H1 (cell line): ENCODE measurements around the gene OSBPL5. TPM values are rescaled to one million over a fixed set of nuclear protein-coding genes. Genes with fewer than 3 reads are reported as not detected.

Experiments used
- CTCF ChIA-PET: fragments of 300-600 bp; sonication (Branson Sonifier 250); formaldehyde crosslinking; loops from one replicate; lab custom pipeline; 2021; ENCODE audit not compliant: partially characterized antibody; lab: Charles Lee
- POLR2A ChIA-PET: fragments of 300-600 bp; sonication (Branson Sonifier 250); formaldehyde crosslinking; loops from one replicate; lab custom pipeline; 2021; ENCODE audit warnings: inconsistent platforms; ENCODE audit not compliant: partially characterized antibody; lab: Charles Lee
- DNase-seq, 2 experiments: peaks; one replicate each; pipeline versions ENCODE4 v3.0.0 to v3.0.0-alpha.2; 2010 to 2022; ENCODE audit warnings: low spot score in 2 of 2, low read depth in 1 of 2, mixed read lengths in 1 of 2
- FAIRE-seq: peaks from 2 replicates; lab custom pipeline; 2011; peaks lifted over from hg19 to GRCh38; lab: Jason Lieb, UNC
- H2AFZ ChIP-seq: 2 replicates; pipeline ENCODE4 v1.8.1; 2012; ENCODE audit warnings: low read length, inconsistent platforms
- H2AK5ac ChIP-seq: 2 replicates; pipeline ENCODE4 v1.6.1; 2013; ENCODE audit warnings: low read depth, low read length
- H2BK120ac ChIP-seq: replicated peaks from 2 replicates; pipeline ENCODE3; 2013; ENCODE audit warnings: low read depth, low read length, inconsistent platforms
- H2BK12ac ChIP-seq: 2 replicates; pipeline ENCODE4 v1.6.1; 2013; ENCODE audit warnings: low read depth, low read length
- H2BK15ac ChIP-seq: 2 replicates; pipeline ENCODE4 v1.6.1; 2013; ENCODE audit warnings: low read length
- H2BK20ac ChIP-seq: 2 replicates; pipeline ENCODE4 v1.6.1; 2013; ENCODE audit warnings: low read length
- H2BK5ac ChIP-seq: 2 replicates; pipeline ENCODE4 v1.6.1; 2013; ENCODE audit warnings: low read depth, low read length
- H3K14ac ChIP-seq: 2 replicates; pipeline ENCODE4 v1.6.1; 2013; ENCODE audit warnings: inconsistent platforms; ENCODE audit not compliant: insufficient read length
- H3K18ac ChIP-seq: 2 replicates; pipeline ENCODE4 v1.6.1; 2013; ENCODE audit warnings: low read length; ENCODE audit errors: extremely low read depth
- H3K23ac ChIP-seq: 2 replicates; pipeline ENCODE4 v1.6.1; 2013; ENCODE audit warnings: inconsistent platforms; ENCODE audit not compliant: insufficient read length
- H3K23me2 ChIP-seq: 2 replicates; pipeline ENCODE4 v1.6.1; 2013; ENCODE audit warnings: low read depth, low read length
- H3K27ac ChIP-seq: 2 replicates; pipeline ENCODE4 v1.6.1; 2011; ENCODE audit warnings: low read depth, low read length, inconsistent platforms
- H3K27me3 ChIP-seq, 4 experiments: replicated peaks in 1 of 4; 1 replicate in 1 of 4; 2 replicates in 3 of 4; pipeline versions ENCODE4 v1.6.1 to v1.8.1; 2011 to 2013; ENCODE audit warnings: low read length in 3 of 4, mild to moderate bottlenecking in 3 of 4, inconsistent platforms in 2 of 4, mixed read lengths in 2 of 4, moderate library complexity in 1 of 4; ENCODE audit not compliant: control insufficient read depth in 3 of 4, insufficient read depth in 3 of 4; ENCODE audit errors: extremely low read depth in 1 of 4
- H3K36me3 ChIP-seq, 4 experiments: 2 replicates each; pipeline versions ENCODE4 v1.6.1 to v1.8.1; 2011 to 2013; ENCODE audit warnings: mild to moderate bottlenecking in 4 of 4, low read length in 3 of 4, moderate library complexity in 2 of 4, control low read depth in 1 of 4, inconsistent platforms in 1 of 4; ENCODE audit not compliant: insufficient read depth in 4 of 4, control insufficient read depth in 2 of 4
- H3K4ac ChIP-seq: replicated peaks from 2 replicates; pipeline ENCODE3; 2013; ENCODE audit warnings: low read length, low read depth, mixed read lengths, inconsistent platforms; ENCODE audit not compliant: insufficient read length
- H3K4me1 ChIP-seq, 4 experiments: replicated peaks in 1 of 4; 1 replicate in 1 of 4; 2 replicates in 3 of 4; pipeline versions ENCODE4 v1.6.1 to v1.8.1; 2011 to 2013; ENCODE audit warnings: low read length in 3 of 4, inconsistent platforms in 2 of 4, mixed read lengths in 1 of 4; ENCODE audit not compliant: insufficient read depth in 4 of 4, control insufficient read depth in 3 of 4
- H3K4me2 ChIP-seq, 2 experiments: 2 replicates each; pipeline versions ENCODE4 v1.6.1 to v1.8.1; 2011 to 2013; ENCODE audit warnings: low read depth in 2 of 2, low read length in 2 of 2, control low read depth in 1 of 2, inconsistent platforms in 1 of 2, mild to moderate bottlenecking in 1 of 2; ENCODE audit not compliant: insufficient read depth in 1 of 2
- H3K4me3 ChIP-seq, 4 experiments: fragments of 200-600, 300-600 bp in 1 of 4; sonication (generic), shearing (Covaris generic), sonication (Bioruptor Twin) in 1 of 4; 2 replicates each; pipeline versions ENCODE4 v1.5.1 to v1.8.1; 2011 to 2016; ENCODE audit warnings: low read length in 4 of 4, low read depth in 3 of 4, control low read depth in 2 of 4, inconsistent platforms in 2 of 4, mild to moderate bottlenecking in 2 of 4, mixed read lengths in 1 of 4, moderate library complexity in 1 of 4; ENCODE audit not compliant: insufficient read depth in 2 of 4; ENCODE audit errors: extremely low read depth in 1 of 4
- H3K56ac ChIP-seq: replicated peaks from 2 replicates; pipeline ENCODE3; 2013; ENCODE audit warnings: low read depth, mild to moderate bottlenecking, mixed read lengths, low read length, inconsistent platforms; ENCODE audit not compliant: insufficient read length
- H3K79me1 ChIP-seq: 2 replicates; pipeline ENCODE4 v1.6.1; 2013; ENCODE audit warnings: low read depth, low read length, control low read depth
- H3K79me2 ChIP-seq, 2 experiments: 2 replicates each; pipeline versions ENCODE4 v1.6.1 to v1.8.1; 2012 to 2013; ENCODE audit warnings: low read length in 2 of 2, mild to moderate bottlenecking in 2 of 2, inconsistent platforms in 1 of 2; ENCODE audit not compliant: insufficient read depth in 2 of 2, control insufficient read depth in 1 of 2
- H3K9ac ChIP-seq, 4 experiments: replicated peaks in 1 of 4; 1 replicate in 1 of 4; 2 replicates in 3 of 4; pipeline versions ENCODE4 v1.6.1 to v1.8.1; 2011 to 2013; ENCODE audit warnings: low read depth in 3 of 4, low read length in 3 of 4, control low read depth in 2 of 4, mild to moderate bottlenecking in 2 of 4, moderate library complexity in 2 of 4, inconsistent platforms in 1 of 4; ENCODE audit errors: extremely low read depth in 1 of 4
- H3K9me3 ChIP-seq, 2 experiments: 2 replicates each; pipeline versions ENCODE4 v1.6.1 to v1.8.1; 2012 to 2013; ENCODE audit warnings: mild to moderate bottlenecking in 2 of 2, moderate library complexity in 2 of 2, control low read depth in 1 of 2, inconsistent platforms in 1 of 2, low read depth in 1 of 2, low read length in 1 of 2, mixed read lengths in 1 of 2; ENCODE audit not compliant: insufficient read depth in 2 of 2
- H4K20me1 ChIP-seq, 2 experiments: replicated peaks in 1 of 2; 2 replicates each; pipeline versions ENCODE3 to v1.8.1; 2011 to 2013; ENCODE audit warnings: inconsistent platforms in 2 of 2, low read length in 2 of 2, mild to moderate bottlenecking in 1 of 2; ENCODE audit not compliant: insufficient read depth in 2 of 2, control insufficient read depth in 1 of 2
- H4K5ac ChIP-seq: 2 replicates; pipeline ENCODE4 v1.6.1; 2013; ENCODE audit warnings: low read length, low read depth, mixed read lengths, inconsistent platforms; ENCODE audit not compliant: insufficient read length
- H4K8ac ChIP-seq: 2 replicates; pipeline ENCODE4 v1.8.0; 2013; ENCODE audit warnings: mild to moderate bottlenecking, moderate library complexity, low read length, inconsistent platforms; ENCODE audit not compliant: insufficient read depth; ENCODE audit errors: extremely low read depth
- H4K91ac ChIP-seq: replicated peaks from 2 replicates; pipeline ENCODE3; 2013; ENCODE audit warnings: low read length, mixed read lengths, inconsistent platforms; ENCODE audit not compliant: insufficient read length
- CHD2 ChIP-seq: IDR thresholded peaks from 2 replicates; pipeline ENCODE4 v1.6.1; 2012; ENCODE audit warnings: low read length, improper control_type of control experiment
- CREB1 ChIP-seq: IDR thresholded peaks from 2 replicates; pipeline ENCODE4 v1.6.1; 2012; ENCODE audit warnings: inconsistent platforms
- KDM1A ChIP-seq: fragments of 200-600, 300-600 bp; sonication (generic); IDR thresholded peaks from 2 replicates; pipeline ENCODE4 v1.7.1; 2016; ENCODE audit warnings: mild to moderate bottlenecking, low read length, borderline replicate concordance
- RFX5 ChIP-seq: IDR thresholded peaks from 2 replicates; pipeline ENCODE4 v1.6.1; 2011; ENCODE audit warnings: low read depth, low read length, improper control_type of control experiment, borderline replicate concordance
- SIN3A ChIP-seq, 2 experiments: IDR thresholded peaks in 1 of 2; conservative IDR thresholded peaks in 1 of 2; 2 replicates each; pipeline ENCODE4 v1.6.1; 2011 to 2012; ENCODE audit warnings: low read length in 2 of 2, improper control_type of control experiment in 1 of 2, low read depth in 1 of 2, mild to moderate bottlenecking in 1 of 2
- SIRT6 ChIP-seq: IDR thresholded peaks from one replicate; pipeline ENCODE4 v1.7.1; 2012; ENCODE audit warnings: low read length, inconsistent platforms
- ZNF274 ChIP-seq: IDR thresholded peaks from 2 replicates; pipeline ENCODE4 v1.7.0; 2012; ENCODE audit warnings: low read length, borderline replicate concordance; ENCODE audit errors: extremely low read depth
- WGBS, 2 experiments: shearing (Covaris generic) in 1 of 2; methylation state at CpG; one replicate each; pipeline versions ENCODE4 v1.1.6 to v1.1.7; 2013 to 2015; ENCODE audit warnings: low lambda C conversion rate in 2 of 2, mixed read lengths in 2 of 2, inconsistent platforms in 1 of 2, low coverage in 1 of 2, missing lambda C conversion rate in 1 of 2; ENCODE audit not compliant: insufficient replicate concordance in 2 of 2, insufficient coverage in 1 of 2, insufficient read length in 1 of 2; ENCODE audit errors: extremely low coverage in 1 of 2, missing lambda C conversion rate in 1 of 2; 5-methylcytosine and 5-hydroxymethylcytosine counted together
- polyA plus RNA-seq, 7 experiments: library from polyadenylated mRNA; depleted of rRNA in 3 of 7; stranded (reverse) in 5 of 7; unstranded in 2 of 7; fragments of >200 nt in 5 of 7; fragments of 200-250 nt in 2 of 7; gene quantifications; 1 replicate in 5 of 7; 2 replicates in 1 of 7; 4 replicates in 1 of 7; pipeline versions ENCODE4 v1.2.1 to v1.2.3, GENCODE V29; 2011 to 2013; ENCODE audit warnings: missing spikeins in 2 of 7, mixed read lengths in 2 of 7
- total RNA-seq: library from RNA; stranded (reverse); fragmentation: NEBNext Ultra II Directional; extraction: Animal tissue kit (Norgen Biotek cat#: 25700); gene quantifications from 2 replicates; pipeline ENCODE4 v1.2.1, GENCODE V29; 2021
- TF ChIP-seq, protein P1 (sequence below): IDR thresholded peaks from 2 replicates; pipeline ENCODE4 v1.6.1; 2012; ENCODE audit warnings: inconsistent platforms

OSBPL5 gene
- total and polyA plus RNA-seq, 2 of the 8 experiments (the other 6 are each of a cell fraction or from before 2014, with no cell fraction given): 3.4 to 9.9 TPM

DNA sequence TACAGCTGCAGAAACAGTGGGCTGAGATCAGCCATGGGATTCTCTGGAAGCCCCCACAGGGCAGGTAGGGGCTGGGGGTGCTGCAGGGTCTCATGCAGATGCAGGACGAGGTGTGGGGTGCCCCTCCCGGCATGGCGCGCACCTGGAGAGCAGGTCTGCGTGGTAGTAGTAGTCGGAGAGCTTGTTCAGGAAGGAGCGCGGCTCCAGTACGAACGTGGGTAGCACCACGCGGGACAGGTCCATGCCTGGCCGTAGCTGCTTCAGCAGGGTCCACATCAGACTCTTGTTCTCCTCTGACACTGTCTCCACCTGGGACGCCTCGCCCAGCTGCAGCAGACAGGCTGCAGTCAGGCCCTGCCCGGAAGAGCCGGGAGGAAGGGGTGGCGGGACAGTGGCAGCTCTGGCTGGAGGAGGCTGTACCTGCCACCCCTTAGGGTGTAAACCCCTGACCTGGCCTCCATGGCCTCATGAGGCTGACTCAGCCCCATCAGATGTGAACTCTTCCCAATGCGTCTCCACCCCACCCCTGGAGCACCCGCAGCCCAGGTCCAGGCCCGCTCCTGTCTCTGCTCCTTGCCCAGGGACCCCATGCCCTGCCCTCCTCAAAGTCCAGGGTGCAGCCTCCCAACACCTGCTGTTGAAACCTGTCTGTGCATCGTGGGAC is 60.9 kb downstream of the OSBPL5 start:
- no peak for FAIRE-seq
- no peak overlapping the region for H3K4ac ChIP-seq
- H3K23ac ChIP-seq: no peak overlapping the region
- WGBS, 2 experiments: 92% methylated on average over 22 of the region's 22 CpGs; no CpG with 5 or more reads in 1 of the 2 experiments
- H2BK120ac ChIP-seq: no peak overlapping the region
- no peak overlapping the region for H3K4me2 ChIP-seq
- H3K27ac ChIP-seq: no peak overlapping the region
- H4K91ac ChIP-seq: no peak overlapping the region
- no peaks in the 10 kb centered on the region for H3K79me1 ChIP-seq
- no peak overlapping the region for H3K4me3 ChIP-seq
- peak overlapping the region; percentile 42; the same call in 1 of the 2 replicates for H4K8ac ChIP-seq
- no peaks in the 10 kb centered on the region for H3K79me2 ChIP-seq
- TF ChIP-seq ZNF274 (no peak), CHD2 (no peak), SIN3A (conservative IDR thresholded peaks at IDR 0.05 in 1 of 2, IDR thresholded peaks at IDR 0.05 in 1 of 2; ENCODE audit: low read depth in 1 of 2, low read length in 2 of 2) (no peak), KDM1A (no peak), SIRT6 (no peak), RFX5 (no peak), CREB1 (no peak)
- TF ChIP-seq, protein P1, sequence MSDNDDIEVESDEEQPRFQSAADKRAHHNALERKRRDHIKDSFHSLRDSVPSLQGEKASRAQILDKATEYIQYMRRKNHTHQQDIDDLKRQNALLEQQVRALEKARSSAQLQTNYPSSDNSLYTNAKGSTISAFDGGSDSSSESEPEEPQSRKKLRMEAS: no peak
- no peaks in the 10 kb centered on the region; a peak in 2 of 7 replicates for H3K27me3 ChIP-seq
- H3K36me3 ChIP-seq: no peaks in the 10 kb centered on the region
- no peak overlapping the region for H3K18ac ChIP-seq
- no peak overlapping the region for H3K56ac ChIP-seq
- H2BK15ac ChIP-seq: no peak overlapping the region
- H2AFZ ChIP-seq: no peak overlapping the region
- no peak overlapping the region for H2BK12ac ChIP-seq
- no peak for DNase-seq
- POLR2A ChIA-PET: interaction anchor here (1.0 kb wide), 1 partner anchor 36 kb away, joined by 6 read pairs; no protein-coding TSS in a partner anchor
- peaks cover 0 to 4% of the 10 kb centered on the region in 2 experiments for H4K20me1 ChIP-seq
- no peaks in the 10 kb centered on the region for H3K9me3 ChIP-seq
- no peak overlapping the region for H2AK5ac ChIP-seq
- peaks cover 0 to 10% (median 3%) of the 10 kb centered on the region in 4 experiments; a peak in 5 of 7 replicates for H3K4me1 ChIP-seq
- H4K5ac ChIP-seq: no peak overlapping the region
- H2BK5ac ChIP-seq: no peak overlapping the region
- no peak overlapping the region for H3K14ac ChIP-seq
- CTCF ChIA-PET: interaction anchor here (0.6 to 1.6 kb wide), 9 partner anchors 9 to 131 kb away, joined by 3 to 4 read pairs (median 3); no protein-coding TSS in a partner anchor
- no peak overlapping the region for H3K9ac ChIP-seq
- H3K23me2 ChIP-seq: no peaks in the 10 kb centered on the region
- no peak overlapping the region for H2BK20ac ChIP-seq
